ENCODE measurements around the gene SARDH.

GRCh38 chr9:133666845-133667244 lies 71.3 kb downstream of the SARDH start:
- TF ChIP-seq CTCF (optimal IDR thresholded peaks at IDR 0.05 in 1 of 3, IDR thresholded peaks at IDR 0.05 in 1 of 3, conservative IDR thresholded peaks at IDR 0.05 in 1 of 3; ENCODE audit: extremely low read depth in 1 of 3, insufficient read depth in 2 of 3, low read length in 3 of 3), result no peak
- no peak for TF ChIP-seq EZH2 (IDR thresholded peaks at IDR 0.05; ENCODE audit: low read length)

Measured in keratinocyte (primary cell).